A673 (cell line): Measurements from ENCODE around the gene HARS1. TPM values are rescaled to one million over a fixed set of nuclear protein-coding genes. Genes with fewer than 3 reads are reported as not detected.

ENCODE experiments used
- BruUV-seq: library from RNA; stranded (reverse); fragments of 400-500 nt; replicated peaks from 2 replicates; lab custom pipeline; 2021; lab: Mats Ljungman, UMichigan
- CTCF ChIA-PET: fragments of 300-600 bp; sonication (Branson Sonifier 250); formaldehyde crosslinking; loops from one replicate; lab custom pipeline; 2022; ENCODE audit warnings: antibody characterized with exemption; lab: Charles Lee
- POLR2A ChIA-PET: fragments of 300-600 bp; sonication (Branson Sonifier 250); formaldehyde crosslinking; loops from one replicate; lab custom pipeline; 2022; ENCODE audit warnings: antibody characterized with exemption; ENCODE audit not compliant: low non-redundant PET; lab: Charles Lee
- DNase-seq: peaks from one replicate; pipeline ENCODE4 v3.0.0-alpha.2; 2015; ENCODE audit warnings: low spot score
- H3K27ac ChIP-seq: fragments of 200-600 bp; sonication (generic); 2 replicates; pipeline ENCODE4 v1.5.1; 2016; ENCODE audit warnings: mixed run types, low read depth, mild to moderate bottlenecking, mixed read lengths, antibody characterized with exemption, low read length; ENCODE audit not compliant: poor library complexity, severe bottlenecking
- H3K27me3 ChIP-seq: fragments of 200-600 bp; sonication (generic); replicated peaks from 2 replicates; pipeline ENCODE4 v1.6.1; 2017; ENCODE audit warnings: mixed run types, low read depth, mild to moderate bottlenecking, mixed read lengths, antibody characterized with exemption, low read length; ENCODE audit not compliant: insufficient read depth, poor library complexity
- H3K36me3 ChIP-seq: fragments of 200-600 bp; sonication (generic); 2 replicates; pipeline ENCODE4 v1.6.1; 2016; ENCODE audit warnings: mixed run types, mild to moderate bottlenecking, mixed read lengths, antibody characterized with exemption, low read length; ENCODE audit not compliant: insufficient read depth, poor library complexity, severe bottlenecking
- H3K4me1 ChIP-seq: fragments of 200-600 bp; sonication (generic); 2 replicates; pipeline ENCODE4 v1.6.1; 2017; ENCODE audit warnings: mixed run types, mild to moderate bottlenecking, mixed read lengths, antibody characterized with exemption, low read length; ENCODE audit not compliant: insufficient read depth, poor library complexity, severe bottlenecking
- H3K4me3 ChIP-seq: fragments of 200-600 bp; sonication (generic); 2 replicates; pipeline ENCODE4 v1.5.1; 2016; ENCODE audit warnings: low read depth, mixed run types, mild to moderate bottlenecking, mixed read lengths, low read length; ENCODE audit not compliant: poor library complexity, severe bottlenecking
- H3K9me3 ChIP-seq: fragments of 200-600 bp; sonication (generic); 2 replicates; pipeline ENCODE4 v1.6.1; 2016; ENCODE audit warnings: mixed run types, low read depth, mild to moderate bottlenecking, mixed read lengths, antibody characterized with exemption, low read length; ENCODE audit not compliant: poor library complexity, severe bottlenecking
- CTCF ChIP-seq: fragments of 300-800, 200-600 bp; sonication (generic); conservative IDR thresholded peaks from 2 replicates; pipeline ENCODE4 v1.5.1; 2017; ENCODE audit warnings: low read depth, mild to moderate bottlenecking, antibody characterized with exemption, low read length, moderate library complexity, mixed read lengths
- EZH2 ChIP-seq: fragments of 200-600 bp; sonication (generic); IDR thresholded peaks from 2 replicates; pipeline ENCODE4 v1.6.1; 2017; ENCODE audit warnings: borderline replicate concordance, low read depth, mild to moderate bottlenecking, mixed read lengths, antibody characterized with exemption, low read length; ENCODE audit not compliant: poor library complexity, severe bottlenecking
- intact Hi-C: fragments of 100-400 bp; cut with micrococcal nuclease; formaldehyde crosslinking; loops from one replicate; pipeline ENCODE4 v1.10.0; 2022; ENCODE audit not compliant: unreplicated experiment
- total RNA-seq: library from RNA; stranded (reverse); gene quantifications from 2 replicates; pipeline ENCODE4 v1.2.3, GENCODE V29; 2021

Gene HARS1
- total RNA-seq, 1 experiment from 2014 or later = 101 TPM

DNA sequence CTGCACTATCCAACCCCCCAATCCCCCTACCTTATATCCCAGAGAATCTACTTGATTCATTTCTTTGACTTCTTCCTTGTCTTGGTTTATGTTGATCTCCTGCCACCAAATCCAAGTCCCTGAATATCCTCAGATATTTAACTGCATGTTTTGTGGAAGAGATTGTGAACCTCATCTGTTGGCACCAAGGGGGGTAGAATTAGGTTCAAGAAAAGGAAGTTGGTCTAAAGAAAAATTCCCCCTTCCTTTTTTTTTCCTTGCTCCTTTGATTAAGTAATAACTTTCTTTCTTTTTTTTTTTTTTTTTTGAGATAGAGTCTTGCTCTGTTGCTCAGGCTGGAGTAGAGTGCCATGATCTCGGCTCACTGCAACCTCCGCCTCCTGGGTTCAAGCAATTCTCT is 57.7 kb downstream of the HARS1 start:
- no TSS peak for BruUV-seq
- POLR2A ChIA-PET = no interaction called here
- TF ChIP-seq EZH2 (no peak), CTCF (no peak)
- Histone ChIP-seq H3K4me3 (no peak overlapping the region), H3K27ac (no peak overlapping the region), H3K36me3 (no peaks in the 10 kb centered on the region), H3K9me3 (peaks cover 4% of the 10 kb centered on the region), H3K4me1 (no peaks in the 10 kb centered on the region), H3K27me3 (peaks cover 17% of the 10 kb centered on the region)
- DNase-seq = no peak
- intact Hi-C loops = no loop called here
- CTCF ChIA-PET = no interaction called here

- POLR2A ChIA-PET = no interaction called here
- intact Hi-C loops = no loop called here
- peak within 1 kb of the TSS; percentile 40 for H3K4me3 ChIP-seq
- no peak for TF ChIP-seq CTCF
- no peak for TF ChIP-seq EZH2
- H3K27me3 ChIP-seq = peaks cover 17% of the 10 kb centered on the region
- H3K27ac ChIP-seq = no peak within 1 kb of the TSS
- H3K4me1 ChIP-seq = no peaks in the 10 kb centered on the region
- CTCF ChIA-PET = no interaction called here
- BruUV-seq = no TSS peak
- DNase-seq = peak; percentile 38
- no peaks in the 10 kb centered on the region for H3K36me3 ChIP-seq
- H3K9me3 ChIP-seq = peaks cover 9% of the 10 kb centered on the region
These were observed 58.1 kb downstream of the HARS1 start, which contains the start of gene CD14 for GRCh38 chr5:140633021-140633471. CD14 (minus strand) TSS chr5:140633175; CDS start chr5:140633071, 104 bp downstream.

GRCh38 chr5:140632366-140633020 is 58.7 kb downstream of the HARS1 start:
- no TSS peak for BruUV-seq
- H3K27ac ChIP-seq = no peak overlapping the region
- H3K4me3 ChIP-seq = peak overlapping the region; percentile 40
- no peak for TF ChIP-seq EZH2
- TF ChIP-seq CTCF = no peak
- no peaks in the 10 kb centered on the region for H3K4me1 ChIP-seq
- intact Hi-C loops = no loop called here
- POLR2A ChIA-PET = no interaction called here
- peaks cover 17% of the 10 kb centered on the region for H3K27me3 ChIP-seq
- no peaks in the 10 kb centered on the region for H3K36me3 ChIP-seq
- peaks cover 14% of the 10 kb centered on the region for H3K9me3 ChIP-seq
- DNase-seq = peak; percentile 33
- CTCF ChIA-PET = no interaction called here
